ENCODE data around the gene CHEK2.
"Not testable (repeated sequence)": the region's sequence is repeated elsewhere in the genome, so short reads cannot be mapped to it uniquely, and the experiment has no call there.

The CHEK2 gene

DNA sequence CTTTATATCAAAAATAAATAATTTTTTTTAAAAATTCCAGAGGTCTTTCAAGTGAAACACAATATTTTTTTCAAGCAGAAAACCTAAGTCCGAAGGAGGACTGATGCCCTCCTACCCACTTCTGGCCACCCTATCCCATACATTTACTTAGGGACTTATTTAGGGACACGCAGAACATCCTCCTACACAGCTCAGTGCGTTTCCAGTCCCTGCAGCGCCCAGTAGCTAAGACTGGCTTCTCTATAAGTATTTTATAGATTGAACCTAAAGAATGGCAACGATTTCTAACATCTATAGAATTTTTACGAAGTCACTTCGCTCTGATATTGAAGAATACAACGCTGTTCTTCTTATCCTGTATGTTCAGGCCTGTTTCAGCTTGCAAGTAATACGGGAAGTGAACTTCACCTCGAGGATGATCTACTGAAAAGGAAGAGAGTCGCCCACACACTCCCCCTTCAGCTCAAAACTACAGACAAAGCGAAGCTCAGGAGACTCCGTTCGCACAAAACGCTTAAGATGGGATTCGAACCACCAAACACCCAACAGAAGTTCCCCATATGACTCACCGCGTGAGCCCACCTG, 328 bp downstream of the CHEK2 start:
- no peak for DNase-seq

DNA sequence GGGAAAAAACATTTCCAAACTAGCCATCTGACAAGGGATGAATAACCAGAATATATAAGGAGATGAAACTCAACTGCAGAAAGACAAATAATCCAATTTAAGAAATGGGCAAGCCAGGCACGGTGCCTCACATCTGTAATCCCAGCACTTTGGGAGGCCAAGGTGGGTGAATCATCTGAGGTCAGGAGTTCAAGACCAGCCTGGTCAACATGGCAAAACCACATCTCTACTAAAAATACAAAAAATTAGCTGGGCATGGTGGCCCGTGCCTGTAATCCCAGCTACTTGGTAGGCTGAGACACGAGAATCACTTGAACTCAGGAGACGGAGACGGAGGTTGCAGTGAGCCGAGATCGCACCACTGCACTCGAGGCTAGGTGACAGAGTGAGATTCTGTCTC, 2.7 kb downstream of the CHEK2 start:
- DNase-seq, result not testable (repeated sequence)

DNA sequence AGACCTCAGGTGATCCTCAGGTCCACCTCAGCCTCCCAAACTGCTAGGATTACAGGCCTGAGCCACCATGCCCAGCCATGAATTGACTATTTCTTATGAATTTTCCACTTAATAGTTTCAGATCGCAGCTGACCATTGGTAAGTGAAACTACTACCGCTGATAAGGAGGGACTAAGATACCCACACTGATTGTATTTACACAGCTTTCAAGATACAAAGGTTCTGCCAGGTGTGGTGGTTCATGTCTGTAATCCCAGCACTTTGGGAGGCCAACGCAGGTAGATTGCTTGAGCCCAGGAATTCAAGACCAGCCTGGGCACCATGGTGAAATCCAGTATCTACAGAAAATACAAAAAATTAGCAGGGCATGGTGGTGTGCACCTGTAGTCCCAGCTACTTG, 3.9 kb downstream of the CHEK2 start:
- no peak for DNase-seq

DNA sequence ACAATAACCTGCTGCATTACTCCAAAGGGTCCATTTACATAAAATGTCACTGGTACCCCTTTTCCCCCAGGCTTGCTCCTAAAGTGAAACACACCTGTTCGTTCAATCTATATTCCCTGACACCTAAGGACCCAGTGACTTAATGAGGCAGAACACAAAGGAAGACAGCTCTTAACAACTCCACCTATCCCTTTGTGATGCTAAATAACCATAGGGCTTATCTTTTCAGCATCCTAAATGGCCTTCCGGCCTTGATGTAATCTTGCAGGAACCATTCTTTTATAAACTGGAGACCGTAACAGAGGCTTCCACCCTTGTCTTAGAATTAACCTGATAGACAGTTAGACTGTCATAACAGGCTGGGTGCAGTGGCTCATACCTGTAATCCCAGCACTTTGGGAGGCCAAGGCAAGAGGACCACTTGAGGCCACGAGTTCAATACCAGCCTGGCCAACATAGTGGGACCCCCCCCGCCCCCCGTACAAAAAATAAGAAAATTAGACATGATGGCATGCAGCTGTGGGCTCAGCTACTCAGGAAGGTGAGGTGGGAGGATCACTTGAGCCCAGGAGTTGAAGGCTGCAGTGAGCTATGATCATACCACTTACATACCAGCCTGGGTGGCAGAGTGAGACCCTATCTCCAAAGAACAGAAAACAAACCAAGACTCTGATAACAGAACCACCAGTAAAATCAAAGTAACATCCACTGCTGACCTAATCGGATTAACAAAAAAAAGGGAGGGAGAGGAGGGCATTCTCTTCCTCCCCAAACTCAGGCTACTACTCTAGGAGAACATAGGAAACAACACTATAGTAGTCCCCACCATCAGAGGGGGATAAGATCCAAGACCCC, 5.1 kb downstream of the CHEK2 start:
- DNase-seq, result no peak

DNA sequence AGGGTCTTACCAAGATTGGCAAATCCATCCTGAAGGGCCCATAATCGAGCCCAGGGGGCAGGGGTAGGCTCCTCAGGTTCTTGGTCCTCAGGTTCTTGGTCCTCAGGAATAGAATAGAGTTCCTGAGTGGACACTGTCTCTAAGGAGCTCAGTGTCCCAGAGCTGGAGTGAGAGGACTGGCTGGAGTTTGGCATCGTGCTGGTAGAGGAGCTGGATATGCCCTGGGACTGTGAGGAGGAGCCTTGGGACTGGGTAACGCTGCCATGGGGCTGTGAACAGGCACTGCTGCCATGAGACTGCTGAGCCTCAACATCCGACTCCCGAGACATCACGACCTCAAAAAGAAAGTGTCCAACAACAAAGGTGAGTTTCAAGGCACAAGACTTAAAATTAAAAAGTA, 7.2 kb downstream of the CHEK2 start:
- DNase-seq, result no peak

DNA sequence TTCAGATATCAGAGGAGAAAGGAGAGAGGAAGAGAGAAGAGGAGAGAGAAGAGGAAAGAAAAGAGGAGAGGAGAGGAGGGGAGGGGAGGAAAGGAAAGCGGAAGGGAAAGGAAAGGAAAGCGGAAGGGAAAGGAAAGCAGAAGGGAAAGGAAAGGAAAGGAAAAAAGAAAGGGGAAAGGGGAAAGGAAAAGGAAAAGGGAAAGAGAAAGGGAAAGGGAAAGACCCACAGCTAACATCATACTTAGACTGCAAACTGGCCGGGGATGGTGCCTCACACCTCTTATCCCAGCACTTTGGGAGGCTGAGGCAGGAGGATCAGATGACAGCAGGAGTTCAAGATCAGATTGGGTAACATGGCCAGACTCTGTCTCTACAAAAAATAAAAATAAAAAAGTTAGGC, 11.4 kb downstream of the CHEK2 start:
- DNase-seq, result no peak

DNA sequence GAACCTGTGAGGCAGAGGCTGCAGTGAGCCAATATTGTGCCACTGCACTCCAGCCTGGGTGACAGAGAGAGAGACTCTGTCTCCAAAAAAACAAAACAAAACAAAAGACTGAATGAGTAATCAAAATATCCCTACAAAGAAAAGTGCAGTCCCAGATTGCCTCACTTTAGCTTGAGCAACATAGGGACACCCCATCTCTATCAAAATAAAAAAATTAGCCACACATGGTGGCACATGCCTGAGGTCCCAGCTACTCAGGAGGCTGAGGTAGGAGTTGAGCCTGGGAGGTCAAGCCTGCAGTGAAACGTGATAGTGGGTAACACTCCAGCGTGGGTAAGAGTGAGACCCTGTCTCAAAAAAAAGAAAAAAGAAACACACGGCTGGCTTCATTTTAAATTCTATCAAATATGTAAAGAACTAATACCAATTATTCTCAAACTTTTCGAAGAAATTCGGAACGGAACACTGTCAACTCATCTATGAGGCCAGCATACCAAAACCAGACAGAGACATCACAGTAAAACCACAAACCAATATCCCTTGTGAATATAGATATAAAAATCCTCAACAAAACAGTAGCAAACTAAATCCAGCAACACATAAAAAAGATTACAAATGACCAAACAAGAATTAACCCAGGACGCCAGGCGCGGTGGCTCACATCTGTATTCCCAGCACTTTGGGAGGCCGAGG, 12.9 kb downstream of the CHEK2 start:
- DNase-seq, result no peak

DNA sequence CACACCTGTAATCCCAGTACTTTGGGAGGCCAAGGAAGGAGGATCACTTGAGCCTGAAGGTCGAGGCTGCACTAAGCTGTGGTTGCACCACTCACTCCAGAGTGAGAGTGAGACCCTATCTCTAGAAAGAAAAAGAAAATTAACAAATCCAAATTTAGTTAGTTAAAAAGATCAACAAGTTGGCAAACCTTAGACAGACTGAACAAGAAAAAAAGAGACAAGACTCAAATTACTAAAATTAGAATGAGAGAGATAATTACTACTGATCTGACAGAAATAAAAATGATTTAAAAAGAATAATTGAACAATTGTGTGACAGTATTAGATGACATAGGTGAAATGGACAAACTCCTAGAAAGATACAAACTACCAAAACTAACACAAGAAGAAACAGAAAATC, 13.6 kb downstream of the CHEK2 start:
- DNase-seq, result no peak

DNA sequence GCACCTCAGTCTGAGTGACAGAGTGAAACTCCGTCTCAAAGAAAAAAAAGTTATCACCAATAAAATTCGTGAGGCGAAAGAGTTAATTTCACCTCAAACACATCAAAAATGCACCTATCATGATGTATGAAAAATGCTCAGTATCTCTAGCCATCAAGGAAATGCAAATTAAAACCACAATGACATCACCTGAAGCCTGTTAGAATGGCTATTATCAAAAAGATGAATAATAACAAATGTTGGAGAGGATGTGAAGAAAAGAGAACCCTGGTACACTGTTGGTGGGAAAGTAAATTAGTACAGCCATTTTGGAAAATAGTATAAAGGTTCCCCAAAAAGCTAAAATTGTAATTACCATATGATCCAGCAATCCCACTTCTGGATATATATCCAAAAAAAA, 23.6 kb downstream of the CHEK2 start:
- no peak for DNase-seq

DNA sequence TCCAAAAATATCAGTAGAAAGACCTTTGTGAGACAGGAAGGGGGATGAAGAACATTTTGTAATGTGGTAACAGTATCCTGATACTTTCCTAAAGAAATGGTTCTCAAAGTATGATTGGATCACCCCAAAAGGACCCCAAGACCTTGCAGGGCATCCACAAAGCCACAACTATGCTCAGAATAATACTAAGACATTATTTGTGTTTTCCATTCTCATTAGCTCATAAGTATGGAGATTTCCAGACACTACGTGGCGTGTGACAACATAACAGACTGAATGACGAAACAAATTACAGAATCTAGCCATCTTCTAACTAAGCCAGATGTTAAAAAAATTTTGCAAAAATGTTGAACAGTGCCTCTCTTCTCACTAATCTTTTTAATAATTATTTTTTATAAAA, 24.9 kb downstream of the CHEK2 start:
- DNase-seq, result no peak

DNA sequence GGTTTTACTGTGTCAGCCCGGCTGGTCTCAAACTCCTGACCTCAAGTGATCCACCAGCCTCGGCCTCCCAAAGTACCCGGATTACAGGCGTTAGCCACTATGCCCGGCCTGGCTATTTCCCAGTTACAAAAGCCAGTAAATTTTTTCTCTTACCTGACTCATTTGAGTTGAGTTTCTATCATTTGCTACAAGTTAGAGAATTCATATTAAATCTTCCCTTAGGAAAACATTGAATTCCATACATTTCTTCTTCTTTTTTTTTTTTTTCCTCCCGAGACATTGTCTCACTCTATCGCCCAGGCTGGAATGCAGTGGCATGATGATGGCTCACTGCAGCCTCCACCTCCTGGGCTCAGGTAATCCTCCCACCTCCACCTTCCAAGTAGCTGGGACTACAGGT, 26.0 kb downstream of the CHEK2 start:
- DNase-seq, result no peak

DNA sequence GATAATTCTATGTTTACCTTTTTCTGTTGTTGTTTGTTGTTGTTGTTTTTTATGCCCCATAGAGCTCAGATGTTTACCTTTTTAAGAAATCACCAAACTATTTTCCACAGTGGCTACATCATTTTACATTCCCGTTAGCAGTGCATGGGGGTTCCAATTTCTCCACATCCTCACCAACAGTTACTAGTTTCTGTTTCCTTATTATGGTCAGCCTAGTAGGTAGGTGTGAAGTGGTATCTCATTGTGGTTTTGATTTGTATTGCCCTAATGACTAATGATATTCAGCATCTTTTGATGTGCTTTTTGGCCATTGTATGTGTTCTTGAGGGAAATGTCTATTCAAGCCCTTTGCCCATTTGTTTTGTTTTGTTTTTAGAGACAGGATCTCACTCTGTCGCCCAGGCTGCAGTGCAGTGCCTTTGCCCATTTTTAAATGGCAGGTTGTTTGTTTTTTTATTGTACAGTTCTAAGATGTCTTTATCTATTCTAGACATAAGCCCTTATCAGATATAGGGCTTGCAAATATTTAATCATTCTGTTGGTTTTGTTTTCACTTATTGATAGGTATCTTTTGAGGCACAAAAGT, 27.5 kb downstream of the CHEK2 start:
- DNase-seq, result no peak

DNA sequence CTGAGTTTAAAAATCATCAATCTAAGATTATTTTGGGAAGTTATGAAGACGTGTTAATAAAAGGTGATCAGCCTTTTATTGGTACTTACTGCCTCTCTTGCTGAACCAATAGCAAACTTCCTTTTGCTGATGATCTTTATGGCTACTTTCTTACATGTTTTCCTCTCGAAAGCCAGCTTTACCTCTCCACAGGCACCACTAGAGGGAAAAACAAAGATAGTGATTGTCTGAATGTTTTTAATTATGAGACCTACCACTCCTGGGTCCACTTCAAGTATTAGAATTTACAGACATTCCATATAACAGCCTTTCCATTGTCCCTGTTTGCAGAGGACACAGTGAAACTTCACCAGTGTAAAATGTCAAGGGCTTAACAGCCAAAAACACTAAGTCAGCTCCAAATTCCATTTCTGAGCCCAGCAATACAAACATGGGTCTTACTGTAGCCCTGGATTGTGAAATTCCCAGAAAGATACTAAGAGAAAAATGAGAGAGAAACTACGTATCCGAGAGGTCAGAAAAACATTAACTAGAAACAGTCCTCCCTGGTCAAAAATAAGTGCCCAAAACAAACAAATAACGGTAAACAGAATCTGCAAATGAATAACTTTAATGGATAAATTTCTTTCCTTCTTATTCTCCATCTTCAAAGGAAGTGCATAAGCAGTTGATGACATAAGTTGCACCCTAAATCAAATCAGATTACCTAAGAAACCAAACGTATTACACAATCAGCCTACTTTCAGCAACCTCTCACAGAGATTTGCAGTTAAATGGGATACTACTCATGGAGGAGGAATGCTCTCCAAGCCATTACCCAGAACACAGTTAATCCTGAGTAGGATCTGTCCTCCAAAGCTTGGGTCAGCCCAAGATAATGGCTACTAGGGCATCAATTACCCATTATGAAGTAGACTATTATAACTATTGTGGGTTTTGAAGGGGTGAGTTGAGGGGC, 29.5 kb downstream of the CHEK2 start:
- no peak for DNase-seq

DNA sequence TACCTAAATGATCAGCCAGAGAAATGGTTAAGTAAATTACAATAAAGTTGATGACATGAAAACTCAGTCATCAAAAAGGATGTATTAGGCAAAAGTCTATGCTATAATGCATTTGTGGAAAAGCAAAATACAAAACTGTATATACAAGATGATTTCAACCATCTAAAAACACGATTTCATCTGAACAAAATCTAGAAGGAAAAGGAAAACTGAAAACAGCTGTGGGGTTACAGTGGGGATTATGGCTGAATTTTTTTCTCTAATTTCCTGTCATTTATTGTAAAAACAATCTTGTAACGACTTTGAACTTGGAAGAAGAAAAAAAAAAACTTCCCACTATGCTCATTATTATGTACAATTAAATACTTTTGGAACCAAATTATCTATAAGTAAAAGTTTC, 30.3 kb downstream of the CHEK2 start:
- no peak for DNase-seq

DNA sequence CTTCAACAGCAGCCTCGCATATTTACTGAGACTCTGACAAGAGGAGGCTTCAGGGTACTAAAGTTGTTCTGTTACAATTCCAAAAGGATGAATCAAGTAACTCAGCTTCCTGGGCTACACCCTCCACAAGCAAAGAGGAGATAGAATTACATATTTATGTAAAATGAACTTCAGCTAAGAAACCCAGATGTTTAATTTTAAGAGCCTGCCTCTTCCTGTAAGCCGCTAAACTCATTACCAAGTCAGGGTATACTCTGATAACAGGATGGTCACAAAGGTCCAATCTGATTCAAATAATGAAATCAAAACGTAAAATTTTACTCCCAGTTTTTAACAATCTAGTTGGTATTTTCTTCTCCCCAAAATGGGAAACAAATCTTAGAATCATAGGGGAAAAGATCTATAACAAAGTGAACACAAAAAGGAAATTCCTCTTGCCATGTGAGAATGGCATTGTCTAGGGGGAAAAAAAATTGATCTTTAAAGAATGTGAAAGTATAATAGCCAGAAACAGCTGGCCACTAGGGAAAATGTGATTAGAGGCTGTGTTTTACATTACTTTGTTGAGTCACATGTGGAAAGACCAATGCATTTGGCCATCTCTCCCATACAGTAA, 30.9 kb downstream of the CHEK2 start:
- DNase-seq, result no peak

DNA sequence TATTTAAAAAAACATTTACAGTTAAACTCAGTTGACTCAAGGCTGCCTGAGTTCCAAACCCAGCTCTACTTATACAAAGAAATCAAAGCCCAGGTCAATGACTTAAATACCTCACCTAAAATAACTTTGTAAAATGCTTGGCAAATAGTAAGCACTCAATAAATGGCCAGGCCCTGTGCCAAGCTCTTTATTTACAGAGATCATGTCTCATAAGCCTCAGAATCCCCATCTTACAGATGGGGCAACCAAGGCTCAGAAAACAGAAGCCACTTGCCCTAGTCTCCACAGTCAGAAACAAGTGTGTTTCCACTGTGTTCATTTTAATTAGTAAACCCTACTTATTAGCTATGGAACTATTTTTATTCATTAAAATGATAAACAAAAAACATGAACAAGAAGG, 31.5 kb downstream of the CHEK2 start:
- DNase-seq, result no peak

DNA sequence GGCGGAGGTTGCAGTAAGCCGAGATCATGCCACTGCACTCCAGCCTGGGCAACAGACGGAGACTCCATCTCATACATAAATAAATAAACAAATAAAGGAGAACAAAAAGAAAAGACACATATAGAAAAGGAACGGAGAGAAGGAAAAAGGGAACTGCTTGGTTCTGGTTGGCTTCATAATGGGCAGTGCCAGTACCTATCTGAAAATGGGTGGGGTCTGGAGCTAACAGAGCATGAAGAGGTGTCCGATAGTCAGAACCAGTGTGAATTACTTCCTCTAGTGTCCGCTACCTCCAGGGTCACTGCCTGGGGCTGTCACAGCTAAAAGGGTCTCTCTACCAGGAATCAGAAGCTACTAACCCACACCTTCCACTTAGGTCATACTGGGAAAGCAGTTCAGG, 34.8 kb downstream of the CHEK2 start:
- no peak for DNase-seq

DNA sequence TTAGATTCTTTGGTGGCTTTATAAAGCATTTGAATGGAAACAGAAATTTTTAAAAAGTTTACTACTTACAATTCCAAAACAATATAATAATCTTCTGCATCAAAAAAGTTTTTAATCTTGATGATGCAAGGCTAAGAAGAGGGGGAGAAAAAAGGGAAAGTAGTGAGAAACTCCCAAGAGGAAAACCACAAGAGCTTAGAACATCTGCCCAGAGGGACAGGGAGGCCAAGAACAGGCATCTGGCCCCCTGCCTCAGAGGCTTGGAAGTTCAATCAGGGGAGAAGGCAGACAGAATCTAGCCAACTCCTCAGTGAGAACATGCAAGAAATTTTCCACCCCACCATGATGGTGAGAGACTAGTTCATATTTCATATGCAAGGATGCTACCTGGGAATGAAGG, 38.2 kb downstream of the CHEK2 start:
- DNase-seq, result no peak

DNA sequence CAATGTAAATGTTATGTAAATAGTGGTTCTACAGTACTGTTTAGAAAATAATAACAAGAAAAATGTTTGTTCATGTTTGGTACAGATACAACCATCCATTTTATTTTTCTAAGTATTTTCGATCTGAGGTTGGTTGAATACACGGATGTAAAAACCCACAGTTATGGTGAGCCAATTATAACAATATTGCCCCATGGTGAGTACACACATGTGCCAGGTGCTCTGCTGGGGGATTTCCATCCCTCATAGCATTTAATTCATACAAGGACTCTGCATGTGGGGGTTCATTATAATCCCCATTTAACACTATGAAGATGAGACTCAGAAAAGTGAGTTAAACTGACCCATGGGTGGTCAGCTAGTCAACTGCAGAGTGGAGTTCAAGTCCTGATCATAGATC, 38.7 kb downstream of the CHEK2 start:
- DNase-seq, result no peak

DNA sequence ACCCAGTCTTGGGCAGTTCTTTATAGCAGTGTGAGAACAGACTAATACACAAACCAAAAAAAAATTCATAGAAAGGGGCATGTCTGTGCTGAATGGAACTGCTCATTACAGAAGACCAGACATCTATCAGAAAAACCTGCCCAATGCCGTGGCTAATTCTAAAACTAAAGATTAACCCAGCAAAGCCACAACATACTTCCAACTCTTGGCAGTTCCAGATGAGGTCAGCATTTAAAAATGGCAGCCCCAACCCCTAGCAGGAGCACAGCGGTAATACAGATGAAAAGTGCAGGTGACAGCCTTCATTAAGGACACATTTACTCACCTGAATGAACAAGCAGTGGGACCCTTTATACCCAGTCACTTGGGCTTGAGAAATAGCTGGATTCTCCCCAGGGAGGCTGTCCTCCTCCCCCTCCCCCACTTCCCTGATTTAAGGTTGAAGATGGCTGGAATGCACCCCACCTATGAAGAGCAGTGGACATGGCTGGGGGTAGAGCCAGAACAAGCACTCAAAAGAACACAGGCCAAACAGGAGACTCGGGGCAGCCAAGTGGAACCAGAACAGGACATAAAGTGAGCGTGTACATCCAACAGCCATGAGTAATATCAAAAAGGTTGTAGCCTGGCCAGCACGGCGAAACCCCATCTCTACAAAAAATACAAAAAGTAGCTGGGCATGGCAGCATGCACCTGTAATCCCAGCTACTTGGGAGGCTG, 48.4 kb downstream of the CHEK2 start:
- DNase-seq, result not testable (repeated sequence)

DNA sequence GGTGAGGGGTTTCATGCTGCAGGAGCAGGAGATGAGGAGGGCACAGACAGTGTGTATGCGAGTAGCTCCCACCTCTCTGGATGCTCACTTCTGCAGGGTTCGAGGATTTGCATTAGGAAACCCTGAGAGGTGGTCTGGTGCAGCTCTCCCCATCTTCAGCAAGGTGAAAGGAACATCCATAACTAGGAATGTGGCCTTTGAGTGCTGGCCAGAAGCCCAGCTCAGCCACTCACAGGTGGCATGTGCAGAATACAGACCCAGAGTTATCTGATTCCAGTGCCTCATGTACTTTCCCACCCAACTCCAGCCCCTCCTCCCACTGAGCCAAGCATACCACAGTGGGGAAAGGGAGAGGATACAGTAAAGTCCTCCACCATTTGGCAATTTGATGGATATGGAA, 51.8 kb downstream of the CHEK2 start:
- DNase-seq, result not testable (repeated sequence)

Measured in cerebellar nuclear complex (tissue), 1 donor.